Neural cell (in vitro differentiated cells): Measurements from ENCODE around the gene RNF25. TPM values are rescaled to one million over a fixed set of nuclear protein-coding genes. Genes with fewer than 3 reads are reported as not detected.

ENCODE experiments used
- H2AFZ ChIP-seq: fragments of 200-600, 300-800 bp; sonication (generic), shearing (Covaris generic); 2 replicates; pipeline ENCODE4 v1.6.0; 2014; ENCODE audit warnings: low read depth, mild to moderate bottlenecking, antibody characterized with exemption, low read length, moderate library complexity
- H3F3A ChIP-seq: fragments of 200-600 bp; shearing (Covaris generic); 2 replicates; pipeline ENCODE4 v1.6.1; 2016; ENCODE audit warnings: mild to moderate bottlenecking, moderate library complexity, mixed read lengths, antibody characterized with exemption, low read length; ENCODE audit not compliant: insufficient read depth, poor library complexity, severe bottlenecking
- H3K27ac ChIP-seq: fragments of 200-600, 300-800 bp; sonication (generic), shearing (Covaris generic); 2 replicates; pipeline ENCODE4 v1.5.1; 2014; ENCODE audit warnings: mild to moderate bottlenecking, low read length, moderate library complexity
- H3K27me3 ChIP-seq: fragments of 300-800, 200-600 bp; sonication (generic), shearing (Covaris generic); 2 replicates; pipeline ENCODE4 v1.6.0; 2014; ENCODE audit warnings: mild to moderate bottlenecking, low read depth, low read length, moderate library complexity; ENCODE audit not compliant: insufficient read depth
- H3K36me3 ChIP-seq: fragments of 300-800, 200-600 bp; sonication (generic), shearing (Covaris generic); 2 replicates; pipeline ENCODE4 v1.5.1; 2014; ENCODE audit warnings: mild to moderate bottlenecking, antibody characterized with exemption, low read length, moderate library complexity; ENCODE audit not compliant: insufficient read depth
- H3K4me2 ChIP-seq: fragments of 300-800, 200-600 bp; sonication (generic), shearing (Covaris generic); 2 replicates; pipeline ENCODE4 v1.6.0; 2014; ENCODE audit warnings: mild to moderate bottlenecking, low read length
- H3K4me3 ChIP-seq: fragments of 300-800, 200-600 bp; sonication (generic), shearing (Covaris generic); 2 replicates; pipeline ENCODE4 v1.5.1; 2014; ENCODE audit warnings: mild to moderate bottlenecking, low read length, moderate library complexity
- H3K79me2 ChIP-seq: fragments of 200-600 bp; shearing (Covaris generic); replicated peaks from 2 replicates; pipeline ENCODE4 v1.6.0; 2014; ENCODE audit warnings: mild to moderate bottlenecking, low read length, moderate library complexity; ENCODE audit not compliant: insufficient read depth
- H3K9ac ChIP-seq: fragments of 300-800, 200-600 bp; sonication (generic), shearing (Covaris generic); 2 replicates; pipeline ENCODE4 v1.6.1; 2016; ENCODE audit warnings: mild to moderate bottlenecking, low read length, mixed read lengths
- H3K9me2 ChIP-seq: fragments of 200-600 bp; shearing (Covaris generic); 2 replicates; pipeline ENCODE4 v1.6.1; 2016; ENCODE audit warnings: mild to moderate bottlenecking, low read length, mixed read lengths; ENCODE audit not compliant: insufficient read depth
- H3K9me3 ChIP-seq: fragments of 200-600, 300-800 bp; sonication (generic), shearing (Covaris generic); 2 replicates; pipeline ENCODE4 v1.6.1; 2016; ENCODE audit warnings: mild to moderate bottlenecking, mixed run types, low read length, moderate library complexity, mixed read lengths
- H4K20me1 ChIP-seq: fragments of 200-600 bp; shearing (Covaris generic); 2 replicates; pipeline ENCODE4 v1.6.1; 2016; ENCODE audit warnings: mild to moderate bottlenecking, mixed run types; ENCODE audit not compliant: insufficient read depth
- EP300 ChIP-seq: fragments of 450-650 bp; conservative IDR thresholded peaks from 2 replicates; pipeline ENCODE4 v1.6.1; 2014; ENCODE audit warnings: antibody characterized with exemption, mild to moderate bottlenecking, moderate library complexity; ENCODE audit not compliant: poor library complexity, severe bottlenecking
- EZH2 ChIP-seq: fragments of 200-600, 300-800 bp; shearing (Covaris generic), sonication (generic); IDR thresholded peaks from 2 replicates; pipeline ENCODE4 v1.6.1; 2014; ENCODE audit warnings: antibody characterized with exemption, low read length, borderline replicate concordance, mild to moderate bottlenecking; ENCODE audit not compliant: insufficient read depth, poor library complexity, severe bottlenecking
- MXI1 ChIP-seq: fragments of 450-650 bp; conservative IDR thresholded peaks from 2 replicates; pipeline ENCODE4 v1.6.1; 2014; ENCODE audit warnings: antibody characterized with exemption, mild to moderate bottlenecking; ENCODE audit not compliant: poor library complexity, severe bottlenecking
- POLR2AphosphoS5 ChIP-seq: IDR thresholded peaks from 2 replicates; pipeline ENCODE4 v1.6.1; 2012
- RAD21 ChIP-seq: fragments of 450-650 bp; conservative IDR thresholded peaks from 2 replicates; pipeline ENCODE4 v1.6.1; 2014; ENCODE audit warnings: antibody characterized with exemption, mild to moderate bottlenecking, moderate library complexity
- SMC3 ChIP-seq: fragments of 450-650 bp; conservative IDR thresholded peaks from 2 replicates; pipeline ENCODE4 v1.6.1; 2014; ENCODE audit warnings: antibody characterized with exemption, mild to moderate bottlenecking, moderate library complexity; ENCODE audit not compliant: poor library complexity
- TAF1 ChIP-seq: IDR thresholded peaks from 2 replicates; pipeline ENCODE4 v1.6.1; 2012; ENCODE audit warnings: low read depth
- polyA plus RNA-seq: library from polyadenylated mRNA; depleted of rRNA; stranded (reverse); fragments of >200 nt; gene quantifications from 2 replicates; pipeline ENCODE4 v1.2.3, GENCODE V29; 2014
- TF ChIP-seq, protein P1 (sequence below): fragments of 450-650 bp; IDR thresholded peaks from 2 replicates; pipeline ENCODE4 v1.5.1; 2014; ENCODE audit warnings: antibody characterized with exemption, mild to moderate bottlenecking, moderate library complexity; ENCODE audit not compliant: poor library complexity, severe bottlenecking
- TF ChIP-seq, protein P2 (sequence below): IDR thresholded peaks from 2 replicates; pipeline ENCODE4 v1.6.1; 2012; ENCODE audit warnings: borderline replicate concordance

The RNF25 gene
- polyA plus RNA-seq, 1 donor from 2014 or later = 86.0 TPM

DNA sequence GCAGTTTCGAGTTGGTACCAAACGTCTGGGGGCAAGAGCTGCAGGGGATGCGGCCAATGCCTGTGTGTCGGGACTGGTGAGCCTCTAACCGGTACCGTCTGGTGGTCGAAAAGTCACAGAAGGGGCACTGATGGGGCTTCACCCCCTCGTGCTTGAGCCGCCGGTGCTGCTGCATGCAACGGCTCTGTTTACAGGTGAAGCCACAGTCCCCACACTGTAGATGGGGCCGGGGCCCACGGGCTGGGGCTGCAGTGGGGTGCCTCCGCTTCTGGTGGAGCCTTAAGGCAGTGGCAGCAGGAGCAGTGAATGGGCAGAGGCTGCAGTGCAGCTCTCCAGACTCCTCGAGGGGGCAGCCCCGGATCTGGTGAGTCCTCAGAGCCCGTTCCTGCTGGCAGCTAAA, 29.0 kb downstream of the RNF25 start:
- Histone ChIP-seq H3K9ac (no peak overlapping the region), H3K79me2 (no peaks in the 10 kb centered on the region), H3F3A (no peaks in the 10 kb centered on the region), H2AFZ (no peak overlapping the region), H3K9me3 (no peaks in the 10 kb centered on the region), H3K36me3 (peaks cover 8% of the 10 kb centered on the region), H3K27me3 (no peaks in the 10 kb centered on the region), H3K4me3 (no peak overlapping the region), H3K27ac (no peak overlapping the region), H3K9me2 (no peaks in the 10 kb centered on the region), H3K4me2 (no peak overlapping the region), H4K20me1 (no peaks in the 10 kb centered on the region)
- TF ChIP-seq RAD21 (no peak), SMC3 (no peak), EP300 (no peak)
- TF ChIP-seq, protein P1, sequence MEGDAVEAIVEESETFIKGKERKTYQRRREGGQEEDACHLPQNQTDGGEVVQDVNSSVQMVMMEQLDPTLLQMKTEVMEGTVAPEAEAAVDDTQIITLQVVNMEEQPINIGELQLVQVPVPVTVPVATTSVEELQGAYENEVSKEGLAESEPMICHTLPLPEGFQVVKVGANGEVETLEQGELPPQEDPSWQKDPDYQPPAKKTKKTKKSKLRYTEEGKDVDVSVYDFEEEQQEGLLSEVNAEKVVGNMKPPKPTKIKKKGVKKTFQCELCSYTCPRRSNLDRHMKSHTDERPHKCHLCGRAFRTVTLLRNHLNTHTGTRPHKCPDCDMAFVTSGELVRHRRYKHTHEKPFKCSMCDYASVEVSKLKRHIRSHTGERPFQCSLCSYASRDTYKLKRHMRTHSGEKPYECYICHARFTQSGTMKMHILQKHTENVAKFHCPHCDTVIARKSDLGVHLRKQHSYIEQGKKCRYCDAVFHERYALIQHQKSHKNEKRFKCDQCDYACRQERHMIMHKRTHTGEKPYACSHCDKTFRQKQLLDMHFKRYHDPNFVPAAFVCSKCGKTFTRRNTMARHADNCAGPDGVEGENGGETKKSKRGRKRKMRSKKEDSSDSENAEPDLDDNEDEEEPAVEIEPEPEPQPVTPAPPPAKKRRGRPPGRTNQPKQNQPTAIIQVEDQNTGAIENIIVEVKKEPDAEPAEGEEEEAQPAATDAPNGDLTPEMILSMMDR = no peak
- TF ChIP-seq, protein P2, sequence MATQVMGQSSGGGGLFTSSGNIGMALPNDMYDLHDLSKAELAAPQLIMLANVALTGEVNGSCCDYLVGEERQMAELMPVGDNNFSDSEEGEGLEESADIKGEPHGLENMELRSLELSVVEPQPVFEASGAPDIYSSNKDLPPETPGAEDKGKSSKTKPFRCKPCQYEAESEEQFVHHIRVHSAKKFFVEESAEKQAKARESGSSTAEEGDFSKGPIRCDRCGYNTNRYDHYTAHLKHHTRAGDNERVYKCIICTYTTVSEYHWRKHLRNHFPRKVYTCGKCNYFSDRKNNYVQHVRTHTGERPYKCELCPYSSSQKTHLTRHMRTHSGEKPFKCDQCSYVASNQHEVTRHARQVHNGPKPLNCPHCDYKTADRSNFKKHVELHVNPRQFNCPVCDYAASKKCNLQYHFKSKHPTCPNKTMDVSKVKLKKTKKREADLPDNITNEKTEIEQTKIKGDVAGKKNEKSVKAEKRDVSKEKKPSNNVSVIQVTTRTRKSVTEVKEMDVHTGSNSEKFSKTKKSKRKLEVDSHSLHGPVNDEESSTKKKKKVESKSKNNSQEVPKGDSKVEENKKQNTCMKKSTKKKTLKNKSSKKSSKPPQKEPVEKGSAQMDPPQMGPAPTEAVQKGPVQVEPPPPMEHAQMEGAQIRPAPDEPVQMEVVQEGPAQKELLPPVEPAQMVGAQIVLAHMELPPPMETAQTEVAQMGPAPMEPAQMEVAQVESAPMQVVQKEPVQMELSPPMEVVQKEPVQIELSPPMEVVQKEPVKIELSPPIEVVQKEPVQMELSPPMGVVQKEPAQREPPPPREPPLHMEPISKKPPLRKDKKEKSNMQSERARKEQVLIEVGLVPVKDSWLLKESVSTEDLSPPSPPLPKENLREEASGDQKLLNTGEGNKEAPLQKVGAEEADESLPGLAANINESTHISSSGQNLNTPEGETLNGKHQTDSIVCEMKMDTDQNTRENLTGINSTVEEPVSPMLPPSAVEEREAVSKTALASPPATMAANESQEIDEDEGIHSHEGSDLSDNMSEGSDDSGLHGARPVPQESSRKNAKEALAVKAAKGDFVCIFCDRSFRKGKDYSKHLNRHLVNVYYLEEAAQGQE = no peak

DNA sequence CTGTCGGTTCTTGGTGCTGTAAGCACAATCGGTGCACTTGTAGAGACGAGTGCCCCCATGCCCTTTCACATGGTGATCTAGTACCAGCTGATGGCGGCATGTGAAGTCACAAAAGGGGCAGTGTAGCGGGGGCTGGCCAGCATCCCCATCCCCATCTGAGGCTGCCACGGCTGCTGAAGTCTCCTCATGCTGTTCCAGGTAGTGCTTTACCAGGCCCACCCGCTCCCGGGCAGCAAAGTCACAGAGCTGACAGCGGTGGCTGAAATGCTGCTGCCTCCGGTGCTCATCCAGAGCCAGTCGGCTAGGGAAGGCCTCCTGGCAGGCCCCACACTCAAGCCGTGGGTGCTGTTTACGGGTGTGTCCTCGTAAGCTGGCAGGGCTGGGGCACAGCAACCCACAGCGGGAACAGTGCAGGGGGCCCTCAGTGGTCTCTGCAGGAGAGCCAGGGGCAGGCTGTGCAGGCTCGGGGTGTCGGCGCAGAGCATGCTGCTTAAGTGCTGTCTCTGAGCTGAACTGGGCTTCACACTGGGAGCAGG, 29.6 kb downstream of the RNF25 start:
- no peaks in the 10 kb centered on the region for H3F3A ChIP-seq
- no peak overlapping the region for H3K9ac ChIP-seq
- H3K79me2 ChIP-seq = no peaks in the 10 kb centered on the region
- H3K9me3 ChIP-seq = no peaks in the 10 kb centered on the region
- H4K20me1 ChIP-seq = no peaks in the 10 kb centered on the region
- H3K4me2 ChIP-seq = no peak overlapping the region
- no peak overlapping the region for H3K4me3 ChIP-seq
- no peaks in the 10 kb centered on the region for H3K9me2 ChIP-seq
- peaks cover 5% of the 10 kb centered on the region for H3K36me3 ChIP-seq
- no peaks in the 10 kb centered on the region for H3K27me3 ChIP-seq
- H2AFZ ChIP-seq = no peak overlapping the region
- TF ChIP-seq EZH2 = no peak
- no peak for TF ChIP-seq SMC3
- no peak for TF ChIP-seq MXI1
- no peak for TF ChIP-seq EP300
- no peak for TF ChIP-seq RAD21
- TF ChIP-seq, protein P1 = no peak
- no peak for TF ChIP-seq TAF1
- TF ChIP-seq, protein P2 = no peak
- TF ChIP-seq POLR2AphosphoS5 = no peak
- no peak overlapping the region for H3K27ac ChIP-seq
